ENCODE measurements around the gene IL12RB1. TPM values are rescaled to one million over a fixed set of nuclear protein-coding genes. Genes with fewer than 3 reads are reported as not detected.

The IL12RB1 gene
- total RNA-seq, 4 donors from 2014 or later: 1.0 to 4.8 (median 1.9) TPM

DNA sequence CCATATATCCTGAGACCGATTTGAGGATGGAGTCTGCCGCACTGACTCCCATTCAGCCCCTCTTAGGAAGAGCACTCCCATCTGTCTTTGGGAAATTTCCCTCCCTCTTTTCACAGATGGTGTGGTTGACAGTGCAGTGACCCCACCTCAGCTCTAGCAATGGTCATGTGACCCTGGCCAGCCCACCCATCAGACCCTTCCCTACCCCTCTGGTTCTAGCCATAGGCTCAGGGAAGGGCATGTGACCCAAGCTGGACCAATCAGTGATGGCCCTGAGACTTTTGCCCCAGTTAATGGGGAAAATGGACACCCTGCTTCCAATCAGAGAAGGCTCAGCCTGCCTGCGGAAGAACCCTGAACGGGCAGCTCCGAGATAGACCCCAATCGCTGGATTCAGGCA, 26.3 kb downstream of the IL12RB1 start:
- Histone ChIP-seq H3K9me3 (no peaks in the 10 kb centered on the region), H3K4me3 (no peak overlapping the region), H3K36me3 (no peaks in the 10 kb centered on the region), H3K27ac (no peak overlapping the region), H3K27me3 (no peaks in the 10 kb centered on the region), H3K4me1 (peaks cover 0 to 15% (median 5%) of the 10 kb centered on the region in 4 donors)
- TF ChIP-seq EP300 (IDR thresholded peaks at IDR 0.05) (no peak), POLR2A (IDR thresholded peaks at IDR 0.05) (no peak)
- TF ChIP-seq, protein P1, sequence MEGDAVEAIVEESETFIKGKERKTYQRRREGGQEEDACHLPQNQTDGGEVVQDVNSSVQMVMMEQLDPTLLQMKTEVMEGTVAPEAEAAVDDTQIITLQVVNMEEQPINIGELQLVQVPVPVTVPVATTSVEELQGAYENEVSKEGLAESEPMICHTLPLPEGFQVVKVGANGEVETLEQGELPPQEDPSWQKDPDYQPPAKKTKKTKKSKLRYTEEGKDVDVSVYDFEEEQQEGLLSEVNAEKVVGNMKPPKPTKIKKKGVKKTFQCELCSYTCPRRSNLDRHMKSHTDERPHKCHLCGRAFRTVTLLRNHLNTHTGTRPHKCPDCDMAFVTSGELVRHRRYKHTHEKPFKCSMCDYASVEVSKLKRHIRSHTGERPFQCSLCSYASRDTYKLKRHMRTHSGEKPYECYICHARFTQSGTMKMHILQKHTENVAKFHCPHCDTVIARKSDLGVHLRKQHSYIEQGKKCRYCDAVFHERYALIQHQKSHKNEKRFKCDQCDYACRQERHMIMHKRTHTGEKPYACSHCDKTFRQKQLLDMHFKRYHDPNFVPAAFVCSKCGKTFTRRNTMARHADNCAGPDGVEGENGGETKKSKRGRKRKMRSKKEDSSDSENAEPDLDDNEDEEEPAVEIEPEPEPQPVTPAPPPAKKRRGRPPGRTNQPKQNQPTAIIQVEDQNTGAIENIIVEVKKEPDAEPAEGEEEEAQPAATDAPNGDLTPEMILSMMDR (IDR thresholded peaks at IDR 0.05): no peak
- DNase-seq (ENCODE audit: low spot score in 2 of 2): no peak
- WGBS, 2 donors: 78 to 86% methylated on average over 6 of the region's 6 CpGs

DNA sequence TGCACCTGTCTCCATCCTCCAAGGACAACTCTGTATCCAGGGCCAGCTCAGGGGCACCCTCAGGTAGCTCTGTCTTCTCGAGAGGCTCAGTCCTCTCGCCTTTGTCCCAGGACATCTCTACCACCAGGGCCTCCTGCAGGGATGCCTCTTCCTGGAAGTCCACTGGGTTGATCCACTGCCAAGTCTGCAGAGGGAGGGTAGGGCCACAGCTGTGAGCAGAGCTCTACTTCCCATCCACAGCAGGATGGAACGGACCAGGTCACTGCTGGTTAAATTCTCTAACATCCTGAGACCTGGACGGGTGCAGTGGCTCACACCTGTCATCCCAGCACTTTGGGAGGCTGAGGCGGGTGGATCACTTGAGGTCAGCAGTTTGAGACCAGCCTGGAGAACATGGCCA, 26.8 kb downstream of the IL12RB1 start:
- Histone ChIP-seq H3K4me3 (no peak overlapping the region), H3K9me3 (no peaks in the 10 kb centered on the region), H3K4me1 (peaks cover 0 to 15% (median 5%) of the 10 kb centered on the region in 4 donors), H3K27ac (no peak overlapping the region), H3K36me3 (no peaks in the 10 kb centered on the region), H3K27me3 (no peaks in the 10 kb centered on the region)
- DNase-seq (ENCODE audit: low spot score in 2 of 2): no peak
- 80 to 90% methylated on average over 4 to 5 of the region's 5 CpGs for WGBS, 2 donors
- TF ChIP-seq EP300 (IDR thresholded peaks at IDR 0.05) (no peak), POLR2A (IDR thresholded peaks at IDR 0.05) (no peak)
- TF ChIP-seq, protein P1 (IDR thresholded peaks at IDR 0.05): no peak

DNA sequence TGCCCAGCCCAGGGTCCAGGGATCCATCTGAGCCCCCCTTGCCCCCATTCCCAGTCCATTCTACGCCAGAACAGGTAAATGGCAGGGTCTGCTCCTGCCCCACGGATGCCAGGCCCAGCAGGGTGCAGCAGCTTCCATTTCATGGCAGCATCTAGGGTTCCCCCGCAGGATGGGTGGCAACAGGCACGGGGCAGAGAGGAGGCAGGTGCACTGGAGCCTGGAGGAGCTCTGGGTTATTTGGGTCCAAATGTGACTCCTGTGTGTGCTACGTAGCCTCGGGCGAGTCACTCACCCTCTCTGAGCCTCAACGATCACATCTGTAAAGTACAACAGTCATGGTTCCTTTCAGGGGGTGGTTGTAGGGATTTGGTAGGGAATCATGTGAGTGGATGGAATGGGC, 27.4 kb downstream of the IL12RB1 start:
- Histone ChIP-seq H3K27me3 (no peaks in the 10 kb centered on the region), H3K9me3 (no peaks in the 10 kb centered on the region), H3K4me3 (no peak overlapping the region), H3K36me3 (no peaks in the 10 kb centered on the region), H3K4me1 (peaks cover 0 to 15% (median 5%) of the 10 kb centered on the region in 4 donors), H3K27ac (no peak overlapping the region)
- 68 to 72% methylated on average over 8 of the region's 8 CpGs for WGBS, 2 donors
- DNase-seq (ENCODE audit: low spot score in 2 of 2): no peak
- TF ChIP-seq EP300 (IDR thresholded peaks at IDR 0.05) (no peak), POLR2A (IDR thresholded peaks at IDR 0.05) (no peak)
- TF ChIP-seq, protein P1 (IDR thresholded peaks at IDR 0.05): no peak

DNA sequence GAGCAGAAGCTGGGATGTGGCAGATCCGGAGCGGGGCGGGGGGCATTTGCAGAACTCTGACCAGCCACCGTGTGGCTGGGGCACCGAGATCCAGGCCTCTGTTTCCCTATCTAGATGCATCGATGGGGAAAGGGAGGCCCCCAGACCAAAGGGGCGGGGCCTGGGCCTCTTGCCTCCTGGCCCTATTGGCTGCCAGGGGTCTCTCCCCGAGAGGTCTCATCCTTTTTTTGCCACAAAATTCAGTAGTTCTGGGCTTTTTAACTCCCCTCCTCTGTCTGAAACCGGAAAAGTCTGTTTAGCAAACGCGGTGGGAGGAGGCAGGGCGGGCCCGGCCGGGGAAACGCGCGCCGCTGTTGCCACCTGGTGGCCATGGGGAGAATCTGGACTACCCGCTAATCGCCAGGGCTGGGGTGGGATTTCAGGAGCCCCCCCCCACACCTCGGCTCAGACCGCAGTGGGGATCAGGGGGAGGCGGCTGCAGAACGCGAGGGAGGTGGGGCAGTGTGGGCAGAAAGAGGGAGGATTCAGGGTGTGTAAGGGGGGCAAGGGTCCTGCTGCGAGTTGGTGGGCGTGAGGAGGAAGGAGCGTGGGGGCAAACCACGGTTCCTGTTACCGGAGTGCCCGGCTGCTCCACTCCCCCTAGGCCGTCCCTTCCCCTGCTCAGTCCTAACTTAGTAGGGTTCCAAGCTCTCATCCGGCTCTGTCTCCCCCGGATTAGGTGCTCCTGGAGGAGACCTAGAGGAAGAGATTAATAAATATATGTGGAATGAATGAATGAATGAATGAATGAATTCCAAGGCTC, 28.3 kb downstream of the IL12RB1 start:
- peak overlapping the region; percentile 51 to 90 (median 81) for H3K27ac ChIP-seq
- H3K36me3 ChIP-seq: no peaks in the 10 kb centered on the region
- peak overlapping the region in 2 of 4 donors; percentile 20 to 24 for H3K4me3 ChIP-seq
- no peaks in the 10 kb centered on the region for H3K27me3 ChIP-seq
- H3K4me1 ChIP-seq: peaks cover 0 to 15% (median 5%) of the 10 kb centered on the region in 4 donors
- H3K9me3 ChIP-seq: no peaks in the 10 kb centered on the region
- peak; percentile 50 to 64 for DNase-seq (ENCODE audit: low spot score in 2 of 2)
- 3 to 4% methylated on average over 34 of the region's 34 CpGs for WGBS, 2 donors
- TF ChIP-seq, protein P1 (IDR thresholded peaks at IDR 0.05): peak; percentile 94 to 99 (median 98)
- TF ChIP-seq EP300 (IDR thresholded peaks at IDR 0.05) (peak; percentile 72 to 83), POLR2A (IDR thresholded peaks at IDR 0.05) (peak in 1 of 2 donors; percentile 50)

DNA sequence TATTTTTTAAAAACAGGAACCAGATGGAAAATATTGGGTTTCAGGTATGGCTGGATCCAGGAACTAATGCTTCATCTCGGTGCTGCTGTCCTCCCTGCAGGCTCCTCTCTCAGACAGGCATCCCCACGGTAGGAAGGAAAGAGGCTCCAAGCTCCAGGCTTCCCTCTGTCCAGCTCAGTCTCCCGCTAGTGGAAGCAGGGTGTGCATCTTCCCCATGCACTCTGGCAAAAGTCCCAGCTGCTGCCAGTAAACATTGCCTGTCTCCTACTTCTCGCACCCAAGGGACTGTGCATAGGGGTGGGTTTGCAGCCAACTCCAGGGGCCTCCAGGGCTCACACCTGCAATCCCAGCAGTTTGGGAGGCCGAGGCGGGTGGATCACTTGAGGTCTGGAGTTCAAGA, 29.2 kb downstream of the IL12RB1 start:
- H3K4me3 ChIP-seq: no peak overlapping the region
- TF ChIP-seq POLR2A (IDR thresholded peaks at IDR 0.05): no peak
- TF ChIP-seq EP300 (IDR thresholded peaks at IDR 0.05): no peak
- TF ChIP-seq, protein P1 (IDR thresholded peaks at IDR 0.05): no peak
- peak; percentile 29 to 49 for DNase-seq (ENCODE audit: low spot score in 2 of 2)
- no peaks in the 10 kb centered on the region for H3K36me3 ChIP-seq
- peak overlapping the region; percentile 51 to 90 (median 81) for H3K27ac ChIP-seq
- peaks cover 0 to 15% (median 5%) of the 10 kb centered on the region in 4 donors for H3K4me1 ChIP-seq
- no peaks in the 10 kb centered on the region for H3K9me3 ChIP-seq
- no peaks in the 10 kb centered on the region for H3K27me3 ChIP-seq
- 58 to 64% methylated on average over 6 of the region's 6 CpGs for WGBS, 2 donors
